Measurements from ENCODE around the gene WDR26. TPM values are rescaled to one million over a fixed set of nuclear protein-coding genes. Genes with fewer than 3 reads are reported as not detected.
A peak's percentile ranks its signal among the peaks of the same experiment; 100 is the strongest.

WDR26 gene
- total RNA-seq, 1 donor from 2014 or later, result 62.4 TPM

GRCh38 chr1:224408294-224408590 lies 26.4 kb downstream of the WDR26 start:
- no peak overlapping the region for H3K4me3 Mint-ChIP-seq
- no peak for DNase-seq (ENCODE audit: low spot score)
- peaks cover 14% of the 10 kb centered on the region for H3K79me2 ChIP-seq (ENCODE audit: low read depth)
- H3K4me2 ChIP-seq, result no peak overlapping the region
- H3K27ac ChIP-seq, result peak overlapping the region; percentile 21
- H3K27me3 ChIP-seq, result no peaks in the 10 kb centered on the region
- no peak overlapping the region for H2AFZ ChIP-seq (replicated peaks)
- no peak overlapping the region for H3K4me3 ChIP-seq
- peaks cover 10% of the 10 kb centered on the region for H4K20me1 ChIP-seq (ENCODE audit: low read depth)
- H3K9ac ChIP-seq, result no peak overlapping the region
- H3F3A ChIP-seq (ENCODE audit: low read depth), result no peaks in the 10 kb centered on the region
- H3K27ac Mint-ChIP-seq, result no peak overlapping the region
- TF ChIP-seq EZH2 (IDR thresholded peaks at IDR 0.05), result no peak
- TF ChIP-seq, protein P1, sequence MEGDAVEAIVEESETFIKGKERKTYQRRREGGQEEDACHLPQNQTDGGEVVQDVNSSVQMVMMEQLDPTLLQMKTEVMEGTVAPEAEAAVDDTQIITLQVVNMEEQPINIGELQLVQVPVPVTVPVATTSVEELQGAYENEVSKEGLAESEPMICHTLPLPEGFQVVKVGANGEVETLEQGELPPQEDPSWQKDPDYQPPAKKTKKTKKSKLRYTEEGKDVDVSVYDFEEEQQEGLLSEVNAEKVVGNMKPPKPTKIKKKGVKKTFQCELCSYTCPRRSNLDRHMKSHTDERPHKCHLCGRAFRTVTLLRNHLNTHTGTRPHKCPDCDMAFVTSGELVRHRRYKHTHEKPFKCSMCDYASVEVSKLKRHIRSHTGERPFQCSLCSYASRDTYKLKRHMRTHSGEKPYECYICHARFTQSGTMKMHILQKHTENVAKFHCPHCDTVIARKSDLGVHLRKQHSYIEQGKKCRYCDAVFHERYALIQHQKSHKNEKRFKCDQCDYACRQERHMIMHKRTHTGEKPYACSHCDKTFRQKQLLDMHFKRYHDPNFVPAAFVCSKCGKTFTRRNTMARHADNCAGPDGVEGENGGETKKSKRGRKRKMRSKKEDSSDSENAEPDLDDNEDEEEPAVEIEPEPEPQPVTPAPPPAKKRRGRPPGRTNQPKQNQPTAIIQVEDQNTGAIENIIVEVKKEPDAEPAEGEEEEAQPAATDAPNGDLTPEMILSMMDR (IDR thresholded peaks at IDR 0.05), result no peak
- TF ChIP-seq EZH2phosphoT487 (IDR thresholded peaks at IDR 0.05), result no peak
- no peaks in the 10 kb centered on the region for H3K27me3 Mint-ChIP-seq (ENCODE audit: insufficient read depth, low read depth)
- H3K4me1 ChIP-seq, result peaks cover 5% of the 10 kb centered on the region
- peaks cover 41% of the 10 kb centered on the region for H3K36me3 ChIP-seq
- H3K9me3 Mint-ChIP-seq, result no peaks in the 10 kb centered on the region
- H3K36me3 Mint-ChIP-seq, result peaks cover 28% of the 10 kb centered on the region
- H3K9me3 ChIP-seq (ENCODE audit: low read depth), result no peaks in the 10 kb centered on the region
- no peaks in the 10 kb centered on the region for H3K4me1 Mint-ChIP-seq

GRCh38 chr1:224407571-224408293 lies 26.9 kb downstream of the WDR26 start:
- peaks cover 15% of the 10 kb centered on the region for H3K79me2 ChIP-seq (ENCODE audit: low read depth)
- peak overlapping the region; percentile 21 for H3K27ac ChIP-seq
- no peaks in the 10 kb centered on the region for H3K9me3 ChIP-seq (ENCODE audit: low read depth)
- no peaks in the 10 kb centered on the region for H3K27me3 ChIP-seq
- no peak overlapping the region for H3K9ac ChIP-seq
- H3K9me3 Mint-ChIP-seq, result no peaks in the 10 kb centered on the region
- H3K4me3 Mint-ChIP-seq, result no peak overlapping the region
- H3K4me1 Mint-ChIP-seq, result no peaks in the 10 kb centered on the region
- H2AFZ ChIP-seq (replicated peaks), result no peak overlapping the region
- DNase-seq (ENCODE audit: low spot score), result no peak
- H3K27ac Mint-ChIP-seq, result no peak overlapping the region
- TF ChIP-seq EZH2 (IDR thresholded peaks at IDR 0.05) (no peak), EZH2phosphoT487 (IDR thresholded peaks at IDR 0.05) (no peak)
- TF ChIP-seq, protein P1 (IDR thresholded peaks at IDR 0.05), result no peak
- H3K4me2 ChIP-seq, result no peak overlapping the region
- peaks cover 41% of the 10 kb centered on the region for H3K36me3 ChIP-seq
- H3F3A ChIP-seq (ENCODE audit: low read depth), result no peaks in the 10 kb centered on the region
- H3K4me1 ChIP-seq, result peaks cover 5% of the 10 kb centered on the region
- peaks cover 29% of the 10 kb centered on the region for H3K36me3 Mint-ChIP-seq
- H3K4me3 ChIP-seq, result no peak overlapping the region
- peaks cover 10% of the 10 kb centered on the region for H4K20me1 ChIP-seq (ENCODE audit: low read depth)
- H3K27me3 Mint-ChIP-seq (ENCODE audit: insufficient read depth, low read depth), result no peaks in the 10 kb centered on the region

DNA sequence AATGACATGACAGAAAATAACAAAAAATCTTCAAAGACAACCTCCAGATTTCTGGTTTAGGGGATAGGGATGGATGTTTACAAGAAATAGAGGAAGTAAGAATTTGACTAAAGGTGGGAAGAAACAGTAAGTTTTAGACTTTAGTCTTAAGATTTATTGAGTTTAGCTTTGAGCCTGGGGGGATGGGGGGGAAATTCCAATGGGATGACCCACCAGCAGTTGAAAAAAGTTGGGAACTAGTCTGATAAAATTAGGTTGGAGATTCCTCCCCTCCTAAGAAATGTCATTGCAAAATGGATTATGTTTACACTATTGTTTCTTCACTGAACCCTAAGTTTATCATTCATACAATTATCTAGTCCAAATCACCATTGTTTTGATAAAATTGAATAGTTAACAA lies 28.4 kb downstream of the WDR26 start:
- no peak for DNase-seq (ENCODE audit: low spot score)
- H3K4me1 ChIP-seq, result peaks cover 5% of the 10 kb centered on the region
- no peak overlapping the region for H3K4me2 ChIP-seq
- no peaks in the 10 kb centered on the region for H3K9me3 Mint-ChIP-seq
- no peak overlapping the region for H3K4me3 ChIP-seq
- H4K20me1 ChIP-seq (ENCODE audit: low read depth), result peaks cover 17% of the 10 kb centered on the region
- H3F3A ChIP-seq (ENCODE audit: low read depth), result no peaks in the 10 kb centered on the region
- no peaks in the 10 kb centered on the region for H3K27me3 Mint-ChIP-seq (ENCODE audit: insufficient read depth, low read depth)
- H3K27me3 ChIP-seq, result no peaks in the 10 kb centered on the region
- H3K4me3 Mint-ChIP-seq, result no peak overlapping the region
- H3K36me3 Mint-ChIP-seq, result peaks cover 33% of the 10 kb centered on the region
- peaks cover 47% of the 10 kb centered on the region for H3K36me3 ChIP-seq
- H3K9ac ChIP-seq, result no peak overlapping the region
- no peaks in the 10 kb centered on the region for H3K9me3 ChIP-seq (ENCODE audit: low read depth)
- peak overlapping the region; percentile 31 for H3K27ac ChIP-seq
- no peak overlapping the region for H2AFZ ChIP-seq (replicated peaks)
- H3K4me1 Mint-ChIP-seq, result no peaks in the 10 kb centered on the region
- TF ChIP-seq, protein P1 (IDR thresholded peaks at IDR 0.05), result no peak
- TF ChIP-seq EZH2 (IDR thresholded peaks at IDR 0.05), result no peak
- TF ChIP-seq EZH2phosphoT487 (IDR thresholded peaks at IDR 0.05), result no peak
- no peak overlapping the region for H3K27ac Mint-ChIP-seq
- H3K79me2 ChIP-seq (ENCODE audit: low read depth), result peaks cover 7% of the 10 kb centered on the region

Data from neural progenitor cell (in vitro differentiated cells).